Measurements from ENCODE around the gene SORCS3.

The SORCS3 gene

GRCh38 chr10:104665174-104665573 lies 24.1 kb downstream of the SORCS3 start:
- Histone ChIP-seq H3K9me2 (replicated peaks; ENCODE audit: low read depth, low read length) (no peaks in the 10 kb centered on the region), H3K9ac (ENCODE audit: low read depth, low read length, poor library complexity, severe bottlenecking) (no peak overlapping the region), H3K27me3 (ENCODE audit: insufficient read depth, low read length, poor library complexity, severe bottlenecking) (no peaks in the 10 kb centered on the region), H3K36me3 (ENCODE audit: insufficient read depth, low read length) (no peaks in the 10 kb centered on the region), H3K4me1 (ENCODE audit: insufficient read depth, low read length, poor library complexity, severe bottlenecking) (no peaks in the 10 kb centered on the region), H3K4me3 (ENCODE audit: low read length, poor library complexity, severe bottlenecking) (no peak overlapping the region), H4K20me1 (ENCODE audit: insufficient read depth, low read length, poor library complexity, severe bottlenecking) (no peaks in the 10 kb centered on the region), H3K79me2 (ENCODE audit: insufficient read depth, low read length) (no peaks in the 10 kb centered on the region), H3K9me3 (ENCODE audit: insufficient read depth, low read depth, low read length) (no peaks in the 10 kb centered on the region), H3K4me2 (ENCODE audit: low read depth, low read length, poor library complexity, severe bottlenecking) (no peak overlapping the region), H2AFZ (ENCODE audit: low read length) (no peak overlapping the region), H3F3A (ENCODE audit: low read depth) (no peaks in the 10 kb centered on the region)
- no peak for TF ChIP-seq EZH2phosphoT487 (IDR thresholded peaks at IDR 0.05; ENCODE audit: borderline replicate concordance)
- TF ChIP-seq CTCF (conservative IDR thresholded peaks at IDR 0.05; ENCODE audit: low read length): no peak

GRCh38 chr10:104666106-104666505 lies 25.0 kb downstream of the SORCS3 start:
- TF ChIP-seq EZH2phosphoT487 (IDR thresholded peaks at IDR 0.05; ENCODE audit: borderline replicate concordance): no peak
- no peak for TF ChIP-seq CTCF (conservative IDR thresholded peaks at IDR 0.05; ENCODE audit: low read length)
- Histone ChIP-seq H3F3A (ENCODE audit: low read depth) (no peaks in the 10 kb centered on the region), H3K36me3 (ENCODE audit: insufficient read depth, low read length) (no peaks in the 10 kb centered on the region), H3K9me3 (ENCODE audit: insufficient read depth, low read depth, low read length) (no peaks in the 10 kb centered on the region), H3K79me2 (ENCODE audit: insufficient read depth, low read length) (no peaks in the 10 kb centered on the region), H3K9ac (ENCODE audit: low read depth, low read length, poor library complexity, severe bottlenecking) (no peak overlapping the region), H3K4me3 (ENCODE audit: low read length, poor library complexity, severe bottlenecking) (no peak overlapping the region), H4K20me1 (ENCODE audit: insufficient read depth, low read length, poor library complexity, severe bottlenecking) (no peaks in the 10 kb centered on the region), H2AFZ (ENCODE audit: low read length) (no peak overlapping the region), H3K9me2 (replicated peaks; ENCODE audit: low read depth, low read length) (no peaks in the 10 kb centered on the region), H3K27me3 (ENCODE audit: insufficient read depth, low read length, poor library complexity, severe bottlenecking) (no peaks in the 10 kb centered on the region), H3K4me1 (ENCODE audit: insufficient read depth, low read length, poor library complexity, severe bottlenecking) (no peaks in the 10 kb centered on the region), H3K4me2 (ENCODE audit: low read depth, low read length, poor library complexity, severe bottlenecking) (no peak overlapping the region)

- H3K36me3 ChIP-seq (ENCODE audit: insufficient read depth, low read length): no peaks in the 10 kb centered on the region
- no peak overlapping the region for H3K4me3 ChIP-seq (ENCODE audit: low read length, poor library complexity, severe bottlenecking)
- no peak overlapping the region for H3K4me2 ChIP-seq (ENCODE audit: low read depth, low read length, poor library complexity, severe bottlenecking)
- TF ChIP-seq EZH2phosphoT487 (IDR thresholded peaks at IDR 0.05; ENCODE audit: borderline replicate concordance) (no peak), CTCF (conservative IDR thresholded peaks at IDR 0.05; ENCODE audit: low read length) (no peak)
- H3K9ac ChIP-seq (ENCODE audit: low read depth, low read length, poor library complexity, severe bottlenecking): no peak overlapping the region
- no peaks in the 10 kb centered on the region for H3K9me2 ChIP-seq (replicated peaks; ENCODE audit: low read depth, low read length)
- no peaks in the 10 kb centered on the region; the same call in 1 of the 2 replicates for H3K9me3 ChIP-seq (ENCODE audit: insufficient read depth, low read depth, low read length)
- no peaks in the 10 kb centered on the region for H3K4me1 ChIP-seq (ENCODE audit: insufficient read depth, low read length, poor library complexity, severe bottlenecking)
- H2AFZ ChIP-seq (ENCODE audit: low read length): no peak overlapping the region
- no peaks in the 10 kb centered on the region for H4K20me1 ChIP-seq (ENCODE audit: insufficient read depth, low read length, poor library complexity, severe bottlenecking)
- no peaks in the 10 kb centered on the region for H3K79me2 ChIP-seq (ENCODE audit: insufficient read depth, low read length)
- no peaks in the 10 kb centered on the region for H3K27me3 ChIP-seq (ENCODE audit: insufficient read depth, low read length, poor library complexity, severe bottlenecking)
- no peaks in the 10 kb centered on the region for H3F3A ChIP-seq (ENCODE audit: low read depth)
Measured at GRCh38 chr10:104676874-104677273, 35.8 kb downstream of the SORCS3 start.

All from Loucy (cell line).